Measurements from ENCODE around the gene SLMAP.

DNA sequence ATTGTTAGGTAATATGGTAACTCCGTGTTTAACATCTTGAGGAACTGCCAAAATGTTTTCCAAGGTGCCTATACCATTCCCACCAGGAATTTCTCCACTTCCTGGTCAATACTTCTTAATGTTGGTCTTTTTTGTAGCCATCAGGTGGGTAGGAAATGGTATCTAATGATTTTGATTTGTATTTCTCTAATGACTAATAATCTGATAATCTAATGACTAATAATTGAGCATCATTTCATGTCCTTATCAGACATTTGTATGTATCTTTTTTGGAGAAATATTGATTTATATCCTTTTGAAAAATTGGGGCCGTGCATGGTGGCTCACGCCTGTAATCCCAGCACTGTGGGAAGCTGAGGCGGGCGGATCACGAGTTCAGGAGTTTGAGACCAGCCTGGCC is 38.8 kb downstream of the SLMAP start:
- TF ChIP-seq GATA3 (IDR thresholded peaks at IDR 0.05; ENCODE audit: low read depth, low read length) (no peak), GATA2 (IDR thresholded peaks at IDR 0.05; ENCODE audit: low read depth, low read length) (no peak)

All from SH-SY5Y (cell line).